ENCODE data around the gene CHP1. TPM values are rescaled to one million over a fixed set of nuclear protein-coding genes. Genes with fewer than 3 reads are reported as not detected.
A peak's percentile ranks its signal among the peaks of the same experiment; 100 is the strongest.
"Not testable (repeated sequence)": the region's sequence is repeated elsewhere in the genome, so short reads cannot be mapped to it uniquely, and the experiment has no call there.

CHP1 gene
- total RNA-seq, 1 donor from 2014 or later, result 133 TPM

DNA sequence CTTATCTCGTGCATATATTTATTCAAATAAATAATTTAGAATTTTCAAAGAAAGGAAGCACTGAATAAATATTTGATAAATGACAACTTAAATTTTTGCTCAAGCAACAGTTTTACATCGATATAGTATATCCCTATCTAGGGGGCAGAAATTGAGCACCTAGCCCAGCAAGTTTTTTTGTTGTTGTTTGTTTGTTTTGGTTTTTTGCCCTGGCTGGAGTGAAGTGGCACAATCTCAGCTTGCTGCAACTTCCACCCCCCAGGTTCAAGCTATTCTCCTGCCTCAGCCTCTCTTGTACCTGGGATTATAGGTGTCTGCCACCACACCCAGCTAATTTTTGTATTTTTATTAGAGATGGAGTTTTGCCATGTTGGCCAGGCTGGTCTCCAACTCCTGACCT is 58.9 kb downstream of the CHP1 start:
- DNase-seq (ENCODE audit: low read depth), result no peak

DNA sequence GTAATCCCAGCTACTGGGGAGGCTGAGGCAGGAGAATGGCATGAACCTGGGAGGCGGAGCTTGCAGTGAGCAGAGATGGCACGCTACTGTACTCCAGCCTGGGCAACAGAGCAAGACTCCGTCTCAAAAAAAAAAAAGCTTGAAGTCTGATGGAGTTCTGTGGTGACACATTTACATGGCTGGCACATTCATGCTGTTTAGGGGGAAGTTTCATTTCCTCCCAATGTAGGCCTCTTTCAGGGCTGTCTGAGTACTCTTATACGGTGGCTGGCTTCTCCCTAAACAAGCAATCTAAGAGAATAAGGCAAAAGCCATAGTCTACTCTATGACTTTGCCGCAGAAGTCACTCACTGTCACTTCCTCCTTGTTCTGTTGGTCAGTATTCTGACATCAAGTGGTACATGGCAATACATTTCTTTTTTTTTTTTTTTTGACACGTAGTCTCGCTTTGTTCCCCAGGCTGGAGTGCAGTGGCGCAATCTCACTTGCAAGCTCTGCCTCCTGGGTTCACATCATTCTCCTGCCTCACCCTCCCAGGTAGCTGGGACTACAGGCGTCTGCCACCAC is 60.1 kb downstream of the CHP1 start:
- no peak for DNase-seq (ENCODE audit: low read depth)

DNA sequence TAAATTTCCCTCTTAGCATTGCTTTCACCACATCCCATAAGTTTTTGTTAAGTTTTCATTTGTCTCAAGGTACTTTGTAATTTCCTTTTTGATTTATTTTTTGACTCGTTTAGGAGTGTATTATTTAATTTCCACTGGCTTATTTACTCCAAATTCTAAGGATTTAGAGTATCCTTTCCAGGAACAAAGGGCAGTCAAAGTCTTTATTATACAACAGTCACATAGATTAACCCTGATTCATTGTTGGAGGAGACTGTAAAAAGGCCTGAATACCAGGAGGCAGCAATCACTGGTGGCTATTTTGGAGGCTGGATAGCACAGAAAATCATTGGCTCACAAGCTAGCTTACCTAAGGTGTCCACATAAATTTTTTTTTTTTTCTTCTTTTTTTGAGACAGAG is 61.5 kb downstream of the CHP1 start:
- DNase-seq (ENCODE audit: low read depth), result peak; percentile 18

DNA sequence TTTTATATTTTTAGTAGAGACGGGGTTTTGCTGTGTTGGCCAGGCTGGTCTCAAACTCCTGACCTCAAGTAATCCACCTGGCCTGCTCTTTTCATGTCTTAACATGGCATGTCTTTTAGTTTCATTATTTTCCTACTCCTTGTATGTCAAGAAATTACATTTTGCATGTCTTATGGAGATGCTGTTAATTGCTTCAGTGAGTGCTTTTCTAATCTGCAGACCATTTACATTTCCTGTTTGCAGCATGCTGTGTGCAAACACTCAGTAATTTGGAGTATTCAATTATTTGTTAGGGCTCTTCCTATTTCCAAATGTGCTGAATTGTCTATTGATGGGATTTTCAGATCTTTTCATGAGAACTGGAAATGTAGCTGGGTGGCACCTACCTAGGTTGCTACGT is 70.1 kb downstream of the CHP1 start:
- DNase-seq (ENCODE audit: low read depth), result not testable (repeated sequence)

DNA sequence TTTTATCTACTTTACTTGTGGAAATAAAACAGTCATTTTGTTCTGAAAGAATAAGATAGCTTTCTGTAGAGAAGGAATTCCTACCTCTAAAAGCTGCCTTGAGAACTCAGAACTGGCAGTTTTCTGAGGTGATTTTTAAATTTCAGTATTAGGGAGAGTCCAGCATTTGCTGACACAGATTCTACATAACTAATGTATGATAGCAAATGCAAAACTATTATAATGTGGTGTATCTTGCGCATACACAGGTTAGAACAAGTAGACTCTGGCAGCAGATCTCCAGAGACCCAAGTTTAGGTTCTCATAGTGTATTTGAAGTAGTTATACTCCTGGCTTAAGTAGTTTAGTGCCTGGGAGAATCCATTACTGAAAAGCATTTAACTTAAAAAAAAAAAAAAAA is 70.5 kb downstream of the CHP1 start:
- DNase-seq (ENCODE audit: low read depth), result no peak

DNA sequence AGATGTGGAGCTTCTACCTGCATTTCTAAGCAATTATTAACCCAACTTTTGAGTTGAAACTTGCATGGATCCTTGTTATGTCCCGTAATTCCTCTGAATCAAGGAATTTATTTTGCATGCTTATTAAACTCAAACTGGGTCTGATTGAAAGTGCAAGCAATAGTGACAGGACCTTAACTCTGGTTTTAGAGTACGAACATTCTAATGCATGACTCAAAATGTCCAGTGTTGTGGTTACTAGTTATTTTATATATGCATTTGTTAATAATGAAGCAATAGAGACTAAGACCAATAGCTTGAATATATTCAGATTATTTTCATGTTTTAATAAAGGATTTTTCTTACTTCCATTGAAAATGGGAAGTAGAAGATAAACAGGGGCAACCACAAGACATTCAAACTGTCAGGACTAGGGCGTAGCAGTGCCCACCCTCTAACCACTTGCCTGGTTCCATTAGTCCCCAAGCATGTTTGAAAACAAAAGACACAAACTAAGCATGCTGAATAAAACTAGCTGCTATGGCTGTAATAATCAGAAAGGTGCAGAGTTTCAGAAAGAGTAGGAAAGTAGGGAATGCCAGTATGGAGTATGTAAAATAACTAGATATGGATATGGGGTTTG is 73.2 kb downstream of the CHP1 start:
- DNase-seq (ENCODE audit: low read depth), result no peak

DNA sequence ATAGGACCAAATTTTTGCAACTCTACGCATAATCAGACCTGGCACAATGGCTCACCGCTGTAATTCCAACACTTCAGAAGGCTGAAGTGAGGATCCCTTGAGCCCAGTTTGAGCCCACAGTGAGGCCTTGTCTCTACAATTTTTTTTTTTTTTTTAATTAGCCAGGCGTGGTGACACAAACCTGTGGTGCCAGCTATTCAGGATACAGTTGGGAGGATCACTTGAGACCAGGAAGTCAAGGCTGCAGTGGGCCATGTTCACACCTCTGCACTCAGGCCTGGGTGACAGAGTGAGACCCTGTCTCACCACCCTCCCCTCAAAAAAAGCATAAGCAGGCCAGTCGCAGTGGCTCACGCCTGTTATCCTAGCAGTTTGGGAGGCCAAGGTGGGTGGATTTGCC is 76.6 kb downstream of the CHP1 start:
- no peak for DNase-seq (ENCODE audit: low read depth)

DNA sequence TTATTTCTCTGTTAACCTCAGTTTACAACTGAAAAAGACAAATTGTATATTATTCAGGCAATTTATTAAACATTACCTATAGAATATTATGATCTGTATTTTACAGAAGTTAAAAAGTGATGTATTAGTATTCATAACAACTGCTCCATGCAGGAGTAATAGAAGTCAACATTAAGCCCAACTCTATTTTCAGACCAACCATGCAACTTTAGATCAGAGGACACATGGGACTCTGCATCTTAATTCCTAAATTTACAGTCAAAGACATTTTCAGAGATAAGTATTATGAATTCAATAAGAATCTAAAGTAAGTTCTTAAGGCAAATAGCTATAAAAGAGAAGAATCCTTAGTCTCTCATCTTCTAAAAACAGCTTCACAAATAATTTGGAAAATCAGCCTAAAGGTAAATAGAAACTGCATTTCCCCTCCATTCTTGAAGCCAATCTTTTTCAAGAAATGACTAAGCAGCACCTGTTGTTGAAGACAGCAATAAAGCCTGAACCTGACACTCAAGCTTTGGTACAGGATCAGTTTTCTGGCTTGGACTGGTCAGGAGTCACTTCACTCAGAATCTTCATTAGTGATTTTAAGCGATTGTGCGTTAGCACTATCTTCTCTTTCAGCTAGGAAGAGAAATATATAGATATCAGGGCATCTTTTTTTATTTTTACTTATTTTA is 78.3 kb downstream of the CHP1 start:
- DNase-seq (ENCODE audit: low read depth), result peak; percentile 86

DNA sequence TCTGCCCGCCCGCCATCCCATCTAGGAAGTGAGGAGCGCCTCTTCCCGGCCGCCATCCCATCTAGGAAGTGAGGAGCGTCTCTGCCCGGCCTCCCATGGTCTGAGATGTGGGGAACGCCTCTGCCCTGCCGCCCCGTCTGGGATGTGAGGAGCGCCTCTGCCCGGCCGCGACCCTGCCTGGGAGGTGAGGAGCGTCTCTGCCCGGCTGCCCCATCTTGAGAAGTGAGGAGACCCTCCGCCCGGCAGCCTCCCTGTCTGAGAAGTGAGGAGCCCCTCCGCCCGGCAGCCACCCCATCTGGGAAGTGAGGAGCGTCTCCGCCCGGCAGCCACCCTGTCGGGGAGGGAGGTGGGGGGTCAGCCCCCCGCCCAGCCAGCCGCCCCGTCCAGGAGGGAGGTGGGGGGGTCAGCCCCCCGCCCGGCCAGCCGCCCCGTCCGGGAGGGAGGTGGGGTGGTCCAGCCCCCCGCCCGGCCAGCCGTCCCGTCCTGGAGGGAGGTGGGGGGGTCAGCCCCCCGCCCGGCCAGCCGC is 89.8 kb downstream of the CHP1 start:
- not testable (repeated sequence) for DNase-seq (ENCODE audit: low read depth)

DNA sequence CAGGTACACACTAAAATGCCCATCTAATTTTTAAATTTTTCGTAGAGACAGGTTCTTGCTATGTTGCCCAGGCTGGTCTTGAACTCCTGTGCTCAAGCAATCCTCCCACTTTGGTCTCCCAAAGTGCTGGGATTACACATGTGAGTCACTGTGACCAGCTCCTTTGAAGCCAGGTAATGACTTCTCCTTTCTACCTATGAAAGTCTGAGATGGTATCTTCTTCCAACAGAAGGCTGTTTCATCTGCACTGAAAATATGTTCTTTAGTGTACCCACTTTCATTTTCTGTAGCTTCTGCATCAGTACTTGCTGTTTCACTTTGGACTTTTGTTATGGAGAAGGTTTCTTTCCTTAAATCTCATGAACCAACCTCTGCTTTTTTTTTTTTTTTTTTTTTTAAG is 92.5 kb downstream of the CHP1 start:
- DNase-seq (ENCODE audit: low read depth), result no peak

DNA sequence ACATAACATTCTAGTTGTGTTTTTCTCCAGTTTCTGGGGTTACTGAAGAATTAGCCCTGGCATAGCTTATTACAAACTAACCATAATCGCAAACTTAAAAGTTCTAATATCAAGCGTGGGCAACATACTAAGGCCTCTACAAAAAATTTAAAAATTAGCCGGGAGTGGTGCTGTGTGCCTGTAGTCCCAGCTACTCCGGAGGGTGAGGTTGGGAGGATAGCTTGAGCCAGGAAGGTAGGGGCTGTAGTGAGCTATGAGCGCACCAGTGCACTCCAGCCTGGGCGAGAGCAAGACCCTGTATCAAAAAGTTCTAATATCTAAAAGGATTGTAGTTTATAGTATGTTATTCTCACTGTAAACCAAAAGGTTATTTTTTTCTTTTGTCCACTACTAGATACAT is 100.2 kb downstream of the CHP1 start:
- no peak for DNase-seq (ENCODE audit: low read depth)

Other genes starting within 250 kb of the CHP1 start
- 14.0 and 14.8 TPM in 2 replicates for gene INO80, start 115.0 kb upstream of the CHP1 start, total RNA-seq
- not detected in 2 replicates for gene EXD1, start 511 bp upstream of the CHP1 start, total RNA-seq
- gene OIP5, start 101.3 kb downstream of the CHP1 start, total RNA-seq, result 0.78 TPM in 1 of 2 replicates, not detected in the other
- 6.6 and 11.3 TPM in 2 replicates for gene NUSAP1, start 101.6 kb downstream of the CHP1 start, total RNA-seq
- 42.1 and 50.1 TPM in 2 replicates for gene NDUFAF1, start 171.2 kb downstream of the CHP1 start, total RNA-seq
- gene RTF1, start 185.8 kb downstream of the CHP1 start, total RNA-seq, result 19.4 and 21.2 TPM in 2 replicates